Measurements from ENCODE around the gene THADA. TPM values are rescaled to one million over a fixed set of nuclear protein-coding genes. Genes with fewer than 3 reads are reported as not detected.

The THADA gene
- total and polyA plus RNA-seq, 12 donors: 7.5 to 18.0 (median 15.2) TPM

- Histone ChIP-seq H3K9me3 (no peaks in the 10 kb centered on the region), H3K27ac (peak overlapping the region in 1 of 10 donors; percentile 45), H3K27me3 (no peaks in the 10 kb centered on the region), H3K4me1 (peaks cover 0 to 3% (median 0%) of the 10 kb centered on the region in 9 donors), H3K36me3 (peaks cover 0 to 100% (median 11%) of the 10 kb centered on the region in 9 donors), H3K4me3 (no peak overlapping the region)
- ATAC-seq: no peak
- no peak for DNase-seq
- TF ChIP-seq CTCF (IDR thresholded peaks at IDR 0.05): no peak
- intact Hi-C loops (cut with DNase I): no loop called here
These were observed 29.4 kb downstream of the THADA start for GRCh38 chr2:43566461-43566729.

DNA sequence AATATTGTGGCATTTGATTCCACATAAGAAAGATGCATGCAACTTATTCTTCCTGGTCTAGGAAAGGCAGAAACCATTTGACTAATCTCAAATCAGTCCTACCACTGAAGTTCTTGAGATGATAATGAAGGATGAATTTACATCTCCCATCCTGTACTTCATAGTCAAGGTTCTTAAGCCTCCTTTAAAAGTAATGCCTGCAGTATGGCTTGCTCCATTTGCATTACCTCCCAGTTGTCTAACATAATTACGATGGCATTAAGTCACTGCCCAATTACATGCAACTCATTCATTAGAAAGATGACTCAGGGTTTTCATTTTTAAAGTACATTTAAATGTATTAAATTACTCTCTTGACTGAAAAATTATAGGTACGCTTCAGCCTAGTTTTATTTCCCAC is 32.2 kb downstream of the THADA start:
- H3K36me3 ChIP-seq: peaks cover 0 to 97% (median 3%) of the 10 kb centered on the region in 9 donors
- TF ChIP-seq CTCF (IDR thresholded peaks at IDR 0.05): no peak

DNA sequence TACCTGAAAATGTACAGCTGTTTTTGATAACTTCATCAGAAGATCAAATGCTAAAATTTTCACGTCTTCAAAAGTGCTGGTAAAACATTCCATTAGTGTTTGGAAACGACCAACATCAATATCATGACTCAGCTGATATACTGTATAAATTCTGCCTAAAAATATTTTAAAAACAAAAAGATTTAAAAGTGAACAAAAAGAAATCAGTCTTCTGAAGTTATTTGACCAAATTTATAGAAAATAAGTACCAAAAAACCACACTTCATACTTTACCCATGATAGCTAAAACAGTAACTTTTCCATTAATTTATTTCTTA is 35.6 kb downstream of the THADA start:
- no peak overlapping the region for H3K27ac ChIP-seq
- no peak for ATAC-seq
- H3K36me3 ChIP-seq: peaks cover 0 to 99% (median 21%) of the 10 kb centered on the region in 9 donors
- H3K4me3 ChIP-seq: no peak overlapping the region
- no peak for DNase-seq
- no peaks in the 10 kb centered on the region for H3K4me1 ChIP-seq
- H3K9me3 ChIP-seq: no peaks in the 10 kb centered on the region
- 81 to 91% methylated on average over 2 of the region's 2 CpGs for WGBS, 2 donors
- intact Hi-C loops (cut with DNase I): no loop called here
- H3K27me3 ChIP-seq: no peaks in the 10 kb centered on the region
- no peak for TF ChIP-seq CTCF (IDR thresholded peaks at IDR 0.05)

More for the DNA sequence above, 32.2 kb downstream of the THADA start:
- H3K27ac ChIP-seq: no peak overlapping the region
- H3K4me1 ChIP-seq: peaks cover 0 to 3% (median 0%) of the 10 kb centered on the region in 9 donors
- intact Hi-C loops (cut with DNase I): no loop called here
- 97 to 99% methylated on average over 2 of the region's 2 CpGs for WGBS, 2 donors
- no peaks in the 10 kb centered on the region for H3K27me3 ChIP-seq
- DNase-seq (no peak), ATAC-seq (no peak)
- no peak overlapping the region for H3K4me3 ChIP-seq
- no peaks in the 10 kb centered on the region for H3K9me3 ChIP-seq

DNA sequence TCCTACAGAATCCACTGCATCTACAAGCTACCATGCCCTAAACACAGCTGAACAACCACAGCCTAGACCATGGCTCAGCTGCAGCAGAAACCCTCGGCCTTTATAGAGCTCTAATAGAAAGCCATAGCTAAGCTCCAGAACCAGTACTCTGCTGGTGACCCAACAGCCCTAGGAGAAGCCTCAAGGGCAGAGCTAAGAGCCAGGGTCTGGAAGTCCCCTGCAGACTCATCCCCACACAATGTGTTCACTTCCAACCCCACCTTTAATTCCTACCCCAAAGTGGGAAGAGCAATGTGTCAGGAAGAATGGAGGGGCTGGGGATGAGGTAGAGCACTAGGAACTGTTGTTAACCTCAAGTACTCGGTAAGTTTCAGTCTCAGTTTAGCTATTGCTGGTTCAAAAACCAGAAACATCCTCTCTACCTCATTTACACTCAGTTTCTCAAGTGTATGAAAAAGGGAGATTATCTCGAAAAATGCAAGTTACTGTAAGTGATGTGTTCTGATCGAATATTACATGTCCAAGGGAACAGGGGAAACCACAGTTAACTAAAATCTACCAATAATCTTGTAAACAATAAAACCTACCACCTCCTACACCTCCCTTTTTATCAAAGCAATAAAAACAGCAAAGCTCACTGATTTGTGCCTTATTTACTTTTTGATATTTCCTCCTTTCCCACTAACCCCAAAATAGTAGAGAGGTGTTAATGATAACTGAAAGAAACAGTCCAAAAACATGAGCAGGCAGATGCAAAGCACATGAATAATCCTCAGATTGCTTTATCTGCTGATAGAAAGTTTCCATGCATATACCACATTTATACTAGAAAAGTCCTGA is 36.2 kb downstream of the THADA start:
- DNase-seq: no peak
- Histone ChIP-seq H3K27me3 (no peaks in the 10 kb centered on the region), H3K4me3 (no peak overlapping the region), H3K27ac (no peak overlapping the region), H3K36me3 (peaks cover 0 to 99% (median 22%) of the 10 kb centered on the region in 9 donors), H3K4me1 (no peaks in the 10 kb centered on the region), H3K9me3 (no peaks in the 10 kb centered on the region)
- no peak for ATAC-seq
- TF ChIP-seq CTCF (IDR thresholded peaks at IDR 0.05): no peak
- 91% methylated on average over 4 of the region's 4 CpGs for WGBS, 2 donors
- intact Hi-C loops (cut with DNase I): no loop called here

Measured in heart right ventricle (tissue), 16 donors.